OCI-LY1 (cell line): ENCODE measurements around the gene ADAT2.

Source experiments
- EZH2 ChIP-seq: fragments of 200-600 bp; sonication (generic), shearing (Covaris generic); IDR thresholded peaks from 2 replicates; pipeline ENCODE4 v1.8.0; 2017; ENCODE audit warnings: borderline replicate concordance, mixed run types, mild to moderate bottlenecking, antibody characterized with exemption, low read length, moderate library complexity, mixed read lengths
- TF ChIP-seq, protein P1 (sequence below): fragments of 200-600 bp; sonication (generic), shearing (Covaris generic); IDR thresholded peaks from 2 replicates; pipeline ENCODE4 v1.5.1; 2017; ENCODE audit warnings: mild to moderate bottlenecking, antibody characterized with exemption, low read length, moderate library complexity, mixed read lengths

DNA sequence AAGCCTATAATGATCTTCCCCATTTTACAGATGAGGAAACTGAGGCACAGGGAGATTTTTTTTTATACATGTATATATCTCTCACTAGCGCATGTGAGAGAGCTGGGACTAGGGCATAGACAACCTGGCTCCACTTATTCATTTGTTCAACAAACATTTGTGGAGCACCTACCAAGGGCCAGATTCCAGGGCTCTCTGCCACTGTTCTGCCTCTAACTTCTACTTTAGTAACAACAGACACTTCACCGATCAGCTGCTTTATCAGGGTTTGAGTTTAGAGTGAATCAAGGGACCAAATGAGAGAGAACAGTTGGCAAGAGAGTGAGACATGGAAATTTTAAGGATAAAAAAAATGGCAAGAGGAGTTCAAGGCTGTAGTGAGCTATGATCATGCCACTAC, 7.4 kb downstream of the ADAT2 start:
- TF ChIP-seq, protein P1, sequence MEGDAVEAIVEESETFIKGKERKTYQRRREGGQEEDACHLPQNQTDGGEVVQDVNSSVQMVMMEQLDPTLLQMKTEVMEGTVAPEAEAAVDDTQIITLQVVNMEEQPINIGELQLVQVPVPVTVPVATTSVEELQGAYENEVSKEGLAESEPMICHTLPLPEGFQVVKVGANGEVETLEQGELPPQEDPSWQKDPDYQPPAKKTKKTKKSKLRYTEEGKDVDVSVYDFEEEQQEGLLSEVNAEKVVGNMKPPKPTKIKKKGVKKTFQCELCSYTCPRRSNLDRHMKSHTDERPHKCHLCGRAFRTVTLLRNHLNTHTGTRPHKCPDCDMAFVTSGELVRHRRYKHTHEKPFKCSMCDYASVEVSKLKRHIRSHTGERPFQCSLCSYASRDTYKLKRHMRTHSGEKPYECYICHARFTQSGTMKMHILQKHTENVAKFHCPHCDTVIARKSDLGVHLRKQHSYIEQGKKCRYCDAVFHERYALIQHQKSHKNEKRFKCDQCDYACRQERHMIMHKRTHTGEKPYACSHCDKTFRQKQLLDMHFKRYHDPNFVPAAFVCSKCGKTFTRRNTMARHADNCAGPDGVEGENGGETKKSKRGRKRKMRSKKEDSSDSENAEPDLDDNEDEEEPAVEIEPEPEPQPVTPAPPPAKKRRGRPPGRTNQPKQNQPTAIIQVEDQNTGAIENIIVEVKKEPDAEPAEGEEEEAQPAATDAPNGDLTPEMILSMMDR: no peak
- TF ChIP-seq EZH2: no peak
